Nephron progenitor cell (in vitro differentiated cells): ENCODE results near the gene RFX2.

Experiments used
- DNase-seq: peaks from one replicate; pipeline ENCODE4 v3.0.0; 2021
- H3K27ac Mint-ChIP-seq: 2 replicates; pipeline ENCODE4 v1.8.0; 2021; ENCODE audit warnings: mild to moderate bottlenecking, moderate library complexity, mixed read lengths
- H3K27me3 Mint-ChIP-seq: 2 replicates; pipeline ENCODE4 v1.8.0; 2021; ENCODE audit warnings: mild to moderate bottlenecking, low read depth, mixed read lengths; ENCODE audit not compliant: poor library complexity
- H3K36me3 Mint-ChIP-seq: 2 replicates; pipeline ENCODE4 v1.8.0; 2021; ENCODE audit warnings: low read depth, mixed read lengths
- H3K4me1 Mint-ChIP-seq: 2 replicates; pipeline ENCODE4 v1.8.0; 2021; ENCODE audit warnings: mixed read lengths
- H3K4me3 Mint-ChIP-seq: 2 replicates; pipeline ENCODE4 v1.8.0; 2021; ENCODE audit warnings: mild to moderate bottlenecking, moderate library complexity, mixed read lengths
- H3K9me3 Mint-ChIP-seq: 2 replicates; pipeline ENCODE4 v1.8.0; 2021; ENCODE audit warnings: mild to moderate bottlenecking, moderate library complexity, mixed read lengths
- CTCF ChIP-seq: fragments of 200-600 bp; sonication (generic); IDR thresholded peaks from 2 replicates; pipeline ENCODE4 v1.5.0; 2021; ENCODE audit warnings: antibody characterized with exemption

RFX2 gene

GRCh38 chr19:6118043-6118442 is 7.7 kb upstream of the RFX2 start:
- H3K36me3 Mint-ChIP-seq, result peaks cover 5% of the 10 kb centered on the region
- H3K4me3 Mint-ChIP-seq, result no peak overlapping the region
- DNase-seq, result no peak
- H3K27me3 Mint-ChIP-seq, result peaks cover 49% of the 10 kb centered on the region
- no peaks in the 10 kb centered on the region for H3K4me1 Mint-ChIP-seq
- TF ChIP-seq CTCF, result no peak
- H3K27ac Mint-ChIP-seq, result no peak overlapping the region
- H3K9me3 Mint-ChIP-seq, result peaks cover 31% of the 10 kb centered on the region

- TF ChIP-seq CTCF, result no peak
- Mint-ChIP-seq H3K4me3 (no peak overlapping the region), H3K9me3 (peaks cover 30% of the 10 kb centered on the region), H3K27ac (no peak overlapping the region), H3K27me3 (peaks cover 49% of the 10 kb centered on the region), H3K4me1 (no peaks in the 10 kb centered on the region), H3K36me3 (peaks cover 5% of the 10 kb centered on the region)
- DNase-seq, result no peak
These were observed 7.2 kb upstream of the RFX2 start for GRCh38 chr19:6117534-6117933.

GRCh38 chr19:6116749-6117430 is 6.6 kb upstream of the RFX2 start:
- no peak overlapping the region for H3K27ac Mint-ChIP-seq
- H3K4me3 Mint-ChIP-seq, result no peak overlapping the region
- H3K27me3 Mint-ChIP-seq, result peaks cover 52% of the 10 kb centered on the region
- no peak for DNase-seq
- H3K9me3 Mint-ChIP-seq, result peaks cover 30% of the 10 kb centered on the region
- H3K36me3 Mint-ChIP-seq, result peaks cover 5% of the 10 kb centered on the region
- TF ChIP-seq CTCF, result no peak
- no peaks in the 10 kb centered on the region for H3K4me1 Mint-ChIP-seq

GRCh38 chr19:6115992-6116391 is 5.7 kb upstream of the RFX2 start:
- H3K4me3 Mint-ChIP-seq, result no peak overlapping the region
- DNase-seq, result no peak
- H3K36me3 Mint-ChIP-seq, result peaks cover 5% of the 10 kb centered on the region
- no peaks in the 10 kb centered on the region for H3K4me1 Mint-ChIP-seq
- H3K27me3 Mint-ChIP-seq, result peaks cover 46% of the 10 kb centered on the region
- H3K27ac Mint-ChIP-seq, result no peak overlapping the region
- no peak for TF ChIP-seq CTCF
- H3K9me3 Mint-ChIP-seq, result peaks cover 36% of the 10 kb centered on the region

GRCh38 chr19:6113616-6114188 is 3.4 kb upstream of the RFX2 start:
- Mint-ChIP-seq H3K4me3 (no peak overlapping the region), H3K36me3 (no peaks in the 10 kb centered on the region), H3K27ac (no peak overlapping the region), H3K9me3 (peaks cover 23% of the 10 kb centered on the region), H3K27me3 (peaks cover 42% of the 10 kb centered on the region), H3K4me1 (peaks cover 12% of the 10 kb centered on the region)
- no peak for TF ChIP-seq CTCF
- no peak for DNase-seq

- Mint-ChIP-seq H3K27me3 (peaks cover 33% of the 10 kb centered on the region), H3K9me3 (peaks cover 6% of the 10 kb centered on the region), H3K4me1 (peaks cover 26% of the 10 kb centered on the region), H3K4me3 (peak overlapping the region; percentile 91), H3K36me3 (no peaks in the 10 kb centered on the region), H3K27ac (no peak overlapping the region)
- no peak for DNase-seq
- no peak for TF ChIP-seq CTCF
These were observed 353 bp downstream of the RFX2 start for GRCh38 chr19:6109947-6110346.
